ENCODE measurements around the gene SV2C.
A peak's percentile ranks its signal among the peaks of the same experiment; 100 is the strongest.
"Not testable (repeated sequence)": the region's sequence is repeated elsewhere in the genome, so short reads cannot be mapped to it uniquely, and the experiment has no call there.

The SV2C gene

DNA sequence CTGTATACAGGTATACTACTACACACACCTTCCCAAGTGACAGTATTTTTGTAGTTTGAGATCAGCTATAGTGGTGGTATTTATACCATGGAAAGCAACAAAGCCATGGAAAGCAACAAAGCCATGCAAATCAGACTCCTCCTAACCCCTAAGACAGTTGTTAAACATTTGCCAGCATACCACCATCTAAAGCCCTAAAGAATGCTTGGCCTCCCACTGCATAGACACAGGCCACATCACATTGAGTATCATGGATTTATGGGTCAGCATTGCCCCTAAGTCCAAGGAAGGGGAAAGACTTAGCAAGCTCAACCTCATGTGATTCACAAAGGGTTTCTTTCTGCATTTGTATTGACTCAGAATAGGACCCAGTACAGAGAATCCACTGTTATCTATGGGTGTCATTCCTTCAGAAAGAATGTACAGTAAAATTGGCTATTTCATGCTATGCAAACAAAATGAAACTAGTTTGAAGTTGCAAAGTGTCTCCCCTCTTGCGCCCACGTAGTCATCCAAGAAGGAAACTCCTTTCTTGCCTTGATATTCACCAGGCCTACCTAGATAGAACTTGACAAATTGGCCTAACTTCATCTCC lies 249.5 kb downstream of the SV2C start:
- no peak overlapping the region for H3K4me3 ChIP-seq (ENCODE audit: control insufficient read depth, low read depth, low read length)
- DNase-seq (ENCODE audit: low read depth), result no peak
- no peak for TF ChIP-seq CTCF (IDR thresholded peaks at IDR 0.05; ENCODE audit: control insufficient read depth, insufficient read depth, low read depth, low read length, missing control alignments)

- TF ChIP-seq CTCF (IDR thresholded peaks at IDR 0.05; ENCODE audit: control insufficient read depth, insufficient read depth, low read depth, low read length, missing control alignments), result no peak
- H3K4me3 ChIP-seq (ENCODE audit: control insufficient read depth, low read depth, low read length), result no peak overlapping the region
- DNase-seq (ENCODE audit: low read depth), result no peak
Observed at GRCh38 chr5:76333571-76333970, 250.4 kb downstream of the SV2C start.

- no peak overlapping the region for H3K4me3 ChIP-seq (ENCODE audit: control insufficient read depth, low read depth, low read length)
- TF ChIP-seq CTCF (IDR thresholded peaks at IDR 0.05; ENCODE audit: control insufficient read depth, insufficient read depth, low read depth, low read length, missing control alignments), result no peak
- no peak for DNase-seq (ENCODE audit: low read depth)
Observed at GRCh38 chr5:76334574-76334973, 251.4 kb downstream of the SV2C start.

GRCh38 chr5:76335451-76335850 lies 252.3 kb downstream of the SV2C start:
- DNase-seq (ENCODE audit: low read depth); H3K4me3 ChIP-seq (ENCODE audit: control insufficient read depth, low read depth, low read length): not testable (repeated sequence)

DNA sequence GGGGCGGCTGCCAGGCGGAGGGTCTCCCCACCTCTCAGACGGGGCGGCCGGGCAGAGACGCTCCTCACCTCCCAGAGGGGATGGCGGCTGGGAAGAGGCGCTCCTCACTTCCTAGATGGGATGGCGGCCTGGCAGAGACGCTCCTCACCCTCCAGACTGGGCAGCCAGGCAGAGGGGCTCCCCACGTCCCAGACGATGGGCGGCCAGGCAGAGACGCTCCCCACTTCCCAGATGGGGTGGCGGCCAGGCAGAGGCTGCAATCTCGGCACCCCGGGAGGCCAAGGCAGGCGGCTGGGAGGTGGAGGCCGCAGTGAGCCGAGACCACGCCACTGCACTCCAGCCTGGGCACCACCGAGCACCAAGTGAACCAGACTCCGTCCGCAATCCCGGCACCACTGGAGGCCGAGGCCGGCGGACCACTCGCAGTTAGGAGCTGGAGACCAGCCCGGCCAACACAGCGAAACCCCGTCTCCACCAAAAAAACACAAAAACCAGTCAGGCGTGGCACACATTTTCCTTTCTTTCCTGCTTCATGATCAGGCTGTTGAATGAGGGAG lies 253.1 kb downstream of the SV2C start:
- not testable (repeated sequence) for H3K4me3 ChIP-seq (ENCODE audit: control insufficient read depth, low read depth, low read length); DNase-seq (ENCODE audit: low read depth)

DNA sequence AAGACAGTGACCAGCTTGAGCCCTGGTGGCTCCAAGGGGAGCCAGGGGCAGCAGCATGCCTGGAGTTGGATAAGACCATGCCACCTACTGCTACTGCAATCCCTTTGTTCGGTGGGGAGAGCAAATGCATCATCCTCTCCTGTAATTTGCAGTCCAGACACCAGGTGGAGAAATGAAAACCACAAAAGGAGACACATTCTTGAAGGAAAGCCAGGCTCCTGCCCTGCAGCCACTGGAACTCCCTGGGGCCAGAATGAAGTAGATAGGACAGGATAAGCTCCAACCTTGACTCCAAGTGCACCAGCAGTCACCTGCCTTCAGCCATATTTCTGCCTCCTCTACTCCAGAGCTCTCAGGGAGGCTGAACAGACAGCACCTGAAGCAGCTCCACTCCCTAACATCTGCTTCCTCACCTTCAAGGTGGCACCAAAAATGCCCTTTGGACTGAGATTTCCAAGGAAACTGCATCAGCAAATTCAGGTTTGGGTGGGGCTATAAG lies 254.8 kb downstream of the SV2C start:
- TF ChIP-seq CTCF (IDR thresholded peaks at IDR 0.05; ENCODE audit: control insufficient read depth, insufficient read depth, low read depth, low read length, missing control alignments), result peak; percentile 34
- no peak overlapping the region for H3K4me3 ChIP-seq (ENCODE audit: control insufficient read depth, low read depth, low read length)
- DNase-seq (ENCODE audit: low read depth), result no peak

GRCh38 chr5:76339919-76340318 lies 256.7 kb downstream of the SV2C start:
- no peak for DNase-seq (ENCODE audit: low read depth)
- no peak for TF ChIP-seq CTCF (IDR thresholded peaks at IDR 0.05; ENCODE audit: control insufficient read depth, insufficient read depth, low read depth, low read length, missing control alignments)
- no peak overlapping the region for H3K4me3 ChIP-seq (ENCODE audit: control insufficient read depth, low read depth, low read length)
